ENCODE measurements around the gene NARS2. TPM values are rescaled to one million over a fixed set of nuclear protein-coding genes. Genes with fewer than 3 reads are reported as not detected.
A peak's percentile ranks its signal among the peaks of the same experiment; 100 is the strongest.

NARS2 gene
- total RNA-seq, 2 donors from 2014 or later, result 7.7 to 14.8 TPM

DNA sequence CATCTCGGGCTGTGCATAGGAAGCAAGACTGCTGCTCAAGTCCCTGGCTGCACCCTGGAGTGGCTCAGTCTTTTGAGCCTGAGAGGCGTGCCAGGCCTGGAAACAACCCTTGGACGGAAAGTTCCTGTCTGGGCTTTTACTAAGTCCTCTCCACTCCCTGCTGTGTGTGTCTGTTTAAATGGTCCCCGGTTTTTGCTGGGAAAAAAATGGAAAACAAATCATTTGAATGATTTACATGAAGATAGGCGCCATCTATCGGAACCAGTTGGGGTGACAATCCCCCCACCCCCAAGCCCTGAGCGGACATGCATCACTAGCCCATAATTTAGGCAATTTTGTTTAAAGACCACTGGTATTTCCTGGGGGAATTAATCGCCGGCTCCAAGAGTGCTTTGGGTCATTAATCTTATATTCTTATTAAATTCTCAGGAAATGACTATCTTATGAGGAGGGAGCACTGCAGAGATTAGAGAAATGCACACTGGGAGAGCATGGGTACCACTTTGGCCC lies 154.4 kb downstream of the NARS2 start:
- no peaks in the 10 kb centered on the region for H3K9me3 ChIP-seq
- H3K4me3 ChIP-seq, result peak overlapping the region in 1 of 2 donors; percentile 13
- H3K27ac ChIP-seq, result peak overlapping the region; percentile 94 to 99
- peak; percentile 86 for DNase-seq (ENCODE audit: low spot score)
- no peaks in the 10 kb centered on the region for H3K27me3 ChIP-seq
- peaks cover 0 to 35% of the 10 kb centered on the region in 2 donors for H3K4me1 ChIP-seq
- TF ChIP-seq, protein P1, sequence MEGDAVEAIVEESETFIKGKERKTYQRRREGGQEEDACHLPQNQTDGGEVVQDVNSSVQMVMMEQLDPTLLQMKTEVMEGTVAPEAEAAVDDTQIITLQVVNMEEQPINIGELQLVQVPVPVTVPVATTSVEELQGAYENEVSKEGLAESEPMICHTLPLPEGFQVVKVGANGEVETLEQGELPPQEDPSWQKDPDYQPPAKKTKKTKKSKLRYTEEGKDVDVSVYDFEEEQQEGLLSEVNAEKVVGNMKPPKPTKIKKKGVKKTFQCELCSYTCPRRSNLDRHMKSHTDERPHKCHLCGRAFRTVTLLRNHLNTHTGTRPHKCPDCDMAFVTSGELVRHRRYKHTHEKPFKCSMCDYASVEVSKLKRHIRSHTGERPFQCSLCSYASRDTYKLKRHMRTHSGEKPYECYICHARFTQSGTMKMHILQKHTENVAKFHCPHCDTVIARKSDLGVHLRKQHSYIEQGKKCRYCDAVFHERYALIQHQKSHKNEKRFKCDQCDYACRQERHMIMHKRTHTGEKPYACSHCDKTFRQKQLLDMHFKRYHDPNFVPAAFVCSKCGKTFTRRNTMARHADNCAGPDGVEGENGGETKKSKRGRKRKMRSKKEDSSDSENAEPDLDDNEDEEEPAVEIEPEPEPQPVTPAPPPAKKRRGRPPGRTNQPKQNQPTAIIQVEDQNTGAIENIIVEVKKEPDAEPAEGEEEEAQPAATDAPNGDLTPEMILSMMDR (IDR thresholded peaks at IDR 0.05), result peak; percentile 22 to 89
- H3K36me3 ChIP-seq, result no peaks in the 10 kb centered on the region

DNA sequence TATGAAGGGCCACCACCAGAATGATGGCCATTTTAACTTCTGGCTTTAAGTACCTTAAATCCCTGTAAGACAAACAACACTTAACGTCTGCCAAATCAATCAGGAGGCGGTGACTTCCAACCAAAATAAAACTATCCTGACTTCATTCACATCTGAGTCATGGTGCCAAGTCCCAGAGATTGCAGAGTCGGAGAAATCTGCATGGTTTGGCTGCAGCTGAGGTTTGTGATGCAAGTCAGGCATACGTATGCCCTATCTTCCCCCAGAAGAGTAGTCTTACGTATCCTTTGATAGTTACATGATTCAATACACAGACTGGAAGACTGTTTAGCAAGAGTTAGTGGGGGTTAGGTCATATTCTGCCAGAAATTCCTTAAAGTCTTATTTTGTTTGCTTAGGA lies 155.3 kb downstream of the NARS2 start:
- TF ChIP-seq, protein P1 (IDR thresholded peaks at IDR 0.05), result no peak
- Histone ChIP-seq H3K4me3 (no peak overlapping the region), H3K36me3 (no peaks in the 10 kb centered on the region), H3K9me3 (no peaks in the 10 kb centered on the region), H3K27me3 (no peaks in the 10 kb centered on the region), H3K27ac (peak overlapping the region; percentile 94 to 99), H3K4me1 (peaks cover 0 to 35% of the 10 kb centered on the region in 2 donors)
- peak; percentile 94 for DNase-seq (ENCODE audit: low spot score)

DNA sequence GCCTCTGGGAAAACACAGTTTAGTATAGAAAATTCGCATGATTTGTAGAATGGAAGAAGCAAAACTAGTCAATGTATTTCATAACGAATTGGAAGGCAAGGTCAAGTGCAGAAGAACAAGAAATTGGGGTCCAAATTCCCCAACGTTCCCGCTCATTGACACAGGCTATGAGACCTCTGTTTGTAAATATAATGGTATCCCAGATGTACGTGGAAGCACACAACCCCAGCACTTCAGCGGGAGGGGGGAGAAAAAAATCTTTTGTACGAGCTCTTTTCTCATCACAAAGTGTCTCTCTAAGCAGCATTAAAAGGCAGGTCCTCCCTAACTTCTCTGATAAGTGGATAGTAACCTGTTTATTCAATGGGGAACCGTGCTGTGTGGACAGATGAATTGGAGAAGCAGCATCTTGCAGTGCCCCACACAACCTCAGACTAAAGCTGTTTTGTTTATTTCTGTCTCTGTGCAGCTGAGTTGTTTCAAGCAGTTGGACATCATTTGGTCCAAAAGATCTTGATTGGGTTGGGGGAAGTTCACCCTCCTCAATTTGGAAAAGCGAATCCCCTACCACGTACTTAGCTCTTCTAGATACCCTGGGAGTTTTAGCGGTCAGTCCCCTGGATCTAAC lies 156.0 kb downstream of the NARS2 start:
- no peaks in the 10 kb centered on the region for H3K27me3 ChIP-seq
- peak overlapping the region; percentile 94 to 99 for H3K27ac ChIP-seq
- H3K9me3 ChIP-seq, result no peaks in the 10 kb centered on the region
- DNase-seq (ENCODE audit: low spot score), result no peak
- no peaks in the 10 kb centered on the region for H3K36me3 ChIP-seq
- peaks cover 0 to 35% of the 10 kb centered on the region in 2 donors for H3K4me1 ChIP-seq
- TF ChIP-seq, protein P1 (IDR thresholded peaks at IDR 0.05), result no peak
- H3K4me3 ChIP-seq, result peak overlapping the region; percentile 81 to 83

DNA sequence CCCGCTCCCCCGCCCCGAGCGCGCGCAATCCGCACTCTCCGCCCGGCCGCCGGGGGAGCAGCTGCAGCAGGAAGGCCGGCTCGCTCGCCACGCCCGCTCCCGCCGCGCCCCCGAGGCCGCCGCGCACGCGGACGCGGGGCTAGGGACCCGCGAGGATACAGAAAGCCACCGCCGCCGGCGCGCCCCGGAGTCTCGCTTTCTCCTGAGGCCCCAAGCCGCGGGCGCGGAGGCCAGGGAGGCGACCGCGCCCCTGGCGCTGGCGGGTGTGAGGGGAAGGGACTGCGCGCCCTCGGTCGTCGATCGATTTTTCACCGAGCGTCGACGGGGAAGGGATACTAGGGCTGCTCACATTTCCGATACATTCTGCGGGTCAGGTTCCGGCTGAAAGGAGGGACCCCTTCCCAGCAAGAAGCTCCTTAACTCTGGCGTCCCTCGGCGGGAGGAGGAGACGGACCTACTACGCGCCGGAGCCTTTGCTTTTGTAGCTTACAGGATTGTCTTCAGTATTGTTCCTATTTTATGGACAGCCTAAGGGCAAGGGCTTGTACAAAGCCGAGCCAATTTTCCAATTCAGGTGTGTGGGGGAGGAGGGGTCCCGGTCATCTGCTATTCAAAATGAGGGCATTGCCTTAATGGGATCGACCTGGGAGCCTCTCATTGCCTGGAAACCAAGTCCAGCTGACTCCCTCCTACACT lies 156.6 kb downstream of the NARS2 start:
- H3K9me3 ChIP-seq, result no peaks in the 10 kb centered on the region
- no peaks in the 10 kb centered on the region for H3K36me3 ChIP-seq
- H3K4me1 ChIP-seq, result peaks cover 0 to 35% of the 10 kb centered on the region in 2 donors
- H3K27me3 ChIP-seq, result no peaks in the 10 kb centered on the region
- peak overlapping the region; percentile 94 to 99 for H3K27ac ChIP-seq
- peak; percentile 75 for DNase-seq (ENCODE audit: low spot score)
- H3K4me3 ChIP-seq, result peak overlapping the region; percentile 81 to 83
- TF ChIP-seq, protein P1 (IDR thresholded peaks at IDR 0.05), result no peak

DNA sequence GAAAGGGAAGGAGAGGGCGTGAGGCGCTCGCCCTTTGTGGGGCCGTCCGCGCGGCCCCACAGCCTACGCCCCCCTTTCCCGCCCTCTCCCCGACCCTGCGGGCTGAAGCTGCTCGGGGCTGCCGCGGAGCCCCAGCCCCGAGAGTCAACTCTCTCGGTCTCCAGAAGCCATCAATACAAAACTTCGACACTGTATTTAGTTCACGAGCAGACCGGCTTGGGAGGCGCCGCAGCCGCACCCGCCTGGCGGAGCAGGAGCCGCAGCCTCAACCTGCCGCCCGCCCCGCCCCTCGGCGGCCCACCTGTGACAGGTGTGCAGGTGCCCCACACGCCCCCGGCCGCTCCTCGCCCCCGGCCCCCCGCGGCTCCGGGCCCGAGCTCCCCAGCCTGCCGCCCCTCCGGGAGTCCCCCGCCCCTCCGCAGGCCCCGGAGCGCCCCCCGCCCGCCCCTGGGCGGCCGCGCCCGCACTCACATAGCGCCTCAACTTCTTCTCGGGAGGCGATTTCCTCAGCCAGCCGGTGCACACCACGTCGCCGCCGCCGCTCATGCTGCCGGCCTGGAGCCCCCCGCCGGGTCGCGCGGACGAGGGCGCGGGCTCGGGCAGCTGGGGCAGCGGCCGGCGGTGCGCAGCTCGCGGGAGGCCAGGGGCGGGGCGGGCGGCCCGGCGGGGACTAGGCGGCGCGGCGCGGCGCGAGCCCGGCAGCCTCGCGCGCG lies 157.3 kb downstream of the NARS2 start, which contains the start of gene GAB2:
GAB2 (minus strand) TSS at position 646 of the 713 bp plus-strand sequence; CDS start at position 546, 100 bp downstream.
- TF ChIP-seq, protein P1 (IDR thresholded peaks at IDR 0.05), result no peak
- Histone ChIP-seq H3K36me3 (no peaks in the 10 kb centered on the region), H3K4me1 (peaks cover 0 to 35% of the 10 kb centered on the region in 2 donors), H3K9me3 (no peaks in the 10 kb centered on the region), H3K27me3 (no peaks in the 10 kb centered on the region), H3K4me3 (peak within 1 kb of the TSS; percentile 81 to 83), H3K27ac (peak within 1 kb of the TSS; percentile 96 to 99)
- no peak for DNase-seq (ENCODE audit: low spot score)

Measured in right atrium auricular region (tissue), 2 donors.